ENCODE data around the gene AKAP8L.
"Not testable (repeated sequence)": the region's sequence is repeated elsewhere in the genome, so short reads cannot be mapped to it uniquely, and the experiment has no call there.

Gene AKAP8L

DNA sequence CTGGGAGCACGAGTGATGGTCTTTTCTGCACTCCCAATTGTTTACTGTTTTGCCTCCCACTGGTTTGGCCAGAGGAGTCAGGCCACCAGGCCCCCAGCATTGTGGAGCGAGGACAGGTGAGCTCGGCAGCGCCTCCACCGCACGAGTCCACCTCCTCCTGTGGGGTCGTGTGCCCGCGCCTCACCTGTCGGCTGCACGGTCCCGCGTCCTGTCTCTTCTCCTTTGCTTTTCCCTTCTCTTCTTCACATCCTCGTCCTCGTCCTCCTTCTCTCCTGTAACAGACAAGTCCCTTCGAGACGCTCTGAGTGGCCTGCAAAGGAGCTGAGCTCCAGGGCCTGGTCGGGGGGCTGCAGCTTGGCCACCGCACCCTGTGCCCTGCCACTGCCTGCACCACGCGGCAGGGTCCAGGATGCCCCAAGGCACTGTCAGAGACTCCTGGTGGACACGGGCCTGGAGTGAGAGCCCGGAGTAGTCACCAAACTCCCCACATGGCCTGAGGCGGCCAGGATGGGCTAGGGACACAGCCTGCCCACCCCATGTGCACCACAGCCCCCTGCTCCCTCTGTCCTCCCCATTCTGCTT, 50.6 kb downstream of the AKAP8L start:
- Histone ChIP-seq H3K4me1 (ENCODE audit: control insufficient read depth, insufficient read depth, low read length) (no peaks in the 10 kb centered on the region), H3K9me3 (ENCODE audit: control insufficient read depth, insufficient read depth, low read length) (no peaks in the 10 kb centered on the region), H3K36me3 (ENCODE audit: control insufficient read depth, insufficient read depth, low read length) (peaks cover 59% of the 10 kb centered on the region), H3K4me3 (ENCODE audit: low read depth, low read length) (no peak overlapping the region), H3K9ac (ENCODE audit: low read depth, low read length) (no peak overlapping the region), H3K27me3 (ENCODE audit: control insufficient read depth, insufficient read depth, low read length) (no peaks in the 10 kb centered on the region)

DNA sequence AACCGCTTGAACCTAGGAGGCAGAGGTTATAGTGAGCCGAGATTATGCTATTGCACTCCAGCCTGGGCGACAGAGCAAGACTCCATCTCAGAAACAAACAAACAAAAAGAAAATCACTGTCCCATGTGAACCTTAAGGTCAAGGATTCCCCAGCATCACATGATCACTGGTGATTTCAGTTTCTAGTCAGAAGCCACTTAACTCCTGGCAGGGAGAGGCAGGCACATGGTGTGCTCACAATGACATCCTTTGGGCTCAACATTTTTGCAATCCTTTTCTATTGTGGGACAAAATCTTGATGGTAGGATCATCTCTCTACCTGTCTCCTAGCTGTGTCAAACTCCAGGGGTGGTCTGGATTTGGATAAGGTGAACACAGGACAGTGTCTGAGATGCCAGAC, 51.3 kb downstream of the AKAP8L start:
- Histone ChIP-seq H3K9me3 (ENCODE audit: control insufficient read depth, insufficient read depth, low read length) (no peaks in the 10 kb centered on the region), H3K4me1 (ENCODE audit: control insufficient read depth, insufficient read depth, low read length) (no peaks in the 10 kb centered on the region), H3K4me3 (ENCODE audit: low read depth, low read length) (no peak overlapping the region), H3K27me3 (ENCODE audit: control insufficient read depth, insufficient read depth, low read length) (no peaks in the 10 kb centered on the region), H3K36me3 (ENCODE audit: control insufficient read depth, insufficient read depth, low read length) (peaks cover 59% of the 10 kb centered on the region), H3K9ac (ENCODE audit: low read depth, low read length) (no peak overlapping the region)

DNA sequence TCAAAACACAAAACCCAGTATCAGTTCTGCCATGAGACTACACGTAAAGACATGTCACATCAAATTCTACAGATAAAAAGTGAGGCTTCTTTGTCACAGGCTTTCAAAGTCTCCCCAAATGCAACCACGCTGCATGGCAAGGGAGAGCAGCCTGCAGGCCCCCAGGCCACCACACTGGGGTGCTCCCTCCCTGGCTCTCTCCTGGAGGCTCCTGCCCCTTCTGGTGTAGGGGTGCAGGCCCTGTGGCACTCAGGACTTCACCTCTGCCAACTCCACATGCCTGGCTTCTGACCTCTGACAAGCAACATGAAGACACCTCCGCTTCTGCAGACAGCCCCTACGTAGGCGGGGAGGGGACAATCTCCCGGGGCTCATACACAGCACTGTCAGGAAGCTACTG, 53.5 kb downstream of the AKAP8L start:
- Histone ChIP-seq H3K4me3 (ENCODE audit: low read depth, low read length) (no peak overlapping the region), H3K27me3 (ENCODE audit: control insufficient read depth, insufficient read depth, low read length) (no peaks in the 10 kb centered on the region), H3K36me3 (ENCODE audit: control insufficient read depth, insufficient read depth, low read length) (peaks cover 63% of the 10 kb centered on the region), H3K9ac (ENCODE audit: low read depth, low read length) (no peak overlapping the region), H3K9me3 (ENCODE audit: control insufficient read depth, insufficient read depth, low read length) (no peaks in the 10 kb centered on the region), H3K4me1 (ENCODE audit: control insufficient read depth, insufficient read depth, low read length) (no peaks in the 10 kb centered on the region)

DNA sequence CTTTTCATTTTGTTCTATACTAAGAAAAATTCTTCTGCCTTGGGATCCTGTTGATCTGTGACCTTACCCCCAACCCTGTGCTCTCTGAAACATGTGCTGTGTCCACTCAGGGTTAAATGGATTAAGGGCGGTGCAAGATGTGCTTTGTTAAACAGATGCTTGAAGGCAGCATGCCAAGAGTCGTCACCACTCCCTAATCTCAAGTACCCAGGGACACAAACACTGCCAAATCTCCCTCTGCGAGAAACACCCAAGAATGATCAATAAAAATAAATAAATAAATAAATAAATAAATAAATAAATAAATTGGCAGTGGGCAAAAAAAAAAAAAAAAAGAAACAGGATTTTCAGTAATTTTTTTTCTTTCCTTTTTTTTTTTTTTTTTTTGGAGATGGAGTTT, 55.0 kb downstream of the AKAP8L start:
- H3K36me3 ChIP-seq (ENCODE audit: control insufficient read depth, insufficient read depth, low read length) = peaks cover 61% of the 10 kb centered on the region
- not testable (repeated sequence) for H3K4me1 ChIP-seq (ENCODE audit: control insufficient read depth, insufficient read depth, low read length); H3K4me3 ChIP-seq (ENCODE audit: low read depth, low read length); H3K27me3 ChIP-seq (ENCODE audit: control insufficient read depth, insufficient read depth, low read length); H3K9me3 ChIP-seq (ENCODE audit: control insufficient read depth, insufficient read depth, low read length); H3K9ac ChIP-seq (ENCODE audit: low read depth, low read length)

DNA sequence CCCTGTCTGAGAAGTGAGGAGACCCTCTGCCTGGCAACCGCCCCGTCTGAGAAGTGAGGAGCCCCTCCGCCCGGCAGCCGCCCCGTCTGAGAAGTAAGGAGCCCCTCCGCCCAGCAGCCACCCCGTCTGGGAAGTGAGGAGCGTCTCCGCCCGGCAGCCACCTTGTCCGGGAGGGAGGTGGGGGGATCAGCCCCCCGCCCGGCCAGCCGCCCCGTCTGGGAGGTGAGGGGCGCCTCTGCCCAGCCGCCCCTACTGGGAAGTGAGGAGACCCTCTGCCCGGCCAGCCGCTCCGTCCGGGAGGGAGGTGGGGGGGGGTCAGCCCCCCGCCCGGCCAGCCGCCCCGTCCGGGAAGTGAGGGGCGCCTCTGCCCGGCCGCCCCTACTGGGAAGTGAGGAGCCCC, 55.7 kb downstream of the AKAP8L start:
- H3K9me3 ChIP-seq (ENCODE audit: control insufficient read depth, insufficient read depth, low read length); H3K9ac ChIP-seq (ENCODE audit: low read depth, low read length); H3K4me3 ChIP-seq (ENCODE audit: low read depth, low read length); H3K4me1 ChIP-seq (ENCODE audit: control insufficient read depth, insufficient read depth, low read length); H3K27me3 ChIP-seq (ENCODE audit: control insufficient read depth, insufficient read depth, low read length): not testable (repeated sequence)
- peaks cover 61% of the 10 kb centered on the region for H3K36me3 ChIP-seq (ENCODE audit: control insufficient read depth, insufficient read depth, low read length)

DNA sequence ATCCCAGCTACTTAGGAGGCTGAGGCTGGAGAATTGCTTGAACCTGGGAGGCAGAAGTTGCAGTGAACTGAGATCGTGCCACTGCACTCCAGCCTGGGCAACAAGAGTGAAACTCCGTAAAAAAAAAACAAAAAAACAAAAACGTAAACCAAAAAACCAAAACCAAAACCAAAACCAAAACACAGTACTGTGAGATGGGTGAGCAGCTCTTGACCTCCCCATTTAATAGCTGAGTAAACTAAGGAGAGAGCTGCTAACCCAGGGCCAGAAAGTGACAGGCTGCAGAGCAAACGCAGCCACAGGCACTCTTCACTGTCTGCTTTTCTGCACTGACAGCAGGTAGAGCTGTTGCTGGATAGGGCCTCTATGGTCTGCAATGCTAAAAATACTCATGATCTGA, 58.8 kb downstream of the AKAP8L start:
- not testable (repeated sequence) for H3K9ac ChIP-seq (ENCODE audit: low read depth, low read length); H3K4me3 ChIP-seq (ENCODE audit: low read depth, low read length); H3K4me1 ChIP-seq (ENCODE audit: control insufficient read depth, insufficient read depth, low read length); H3K9me3 ChIP-seq (ENCODE audit: control insufficient read depth, insufficient read depth, low read length); H3K27me3 ChIP-seq (ENCODE audit: control insufficient read depth, insufficient read depth, low read length)
- H3K36me3 ChIP-seq (ENCODE audit: control insufficient read depth, insufficient read depth, low read length) = peaks cover 50% of the 10 kb centered on the region

DNA sequence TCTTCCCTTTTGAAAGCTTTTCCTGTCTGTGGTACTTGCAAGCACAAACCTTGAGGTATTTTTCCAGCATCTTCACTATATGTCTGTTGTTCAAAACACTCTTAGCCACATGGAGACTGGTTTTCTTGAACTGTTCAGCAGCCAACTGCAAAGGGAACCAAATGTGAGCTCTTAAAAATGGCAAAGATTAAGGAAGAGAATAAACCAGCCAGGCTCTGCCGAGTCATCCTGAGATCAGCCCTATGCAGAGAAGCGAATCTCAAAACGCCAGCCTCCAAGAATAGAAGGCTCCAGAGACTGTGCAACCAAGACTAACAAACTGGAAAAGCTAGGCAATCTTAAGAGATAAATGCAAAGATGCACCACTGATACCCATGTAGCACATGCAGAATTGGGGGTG, 59.9 kb downstream of the AKAP8L start:
- no peak overlapping the region for H3K9ac ChIP-seq (ENCODE audit: low read depth, low read length)
- H3K9me3 ChIP-seq (ENCODE audit: control insufficient read depth, insufficient read depth, low read length) = no peaks in the 10 kb centered on the region
- H3K4me3 ChIP-seq (ENCODE audit: low read depth, low read length) = no peak overlapping the region
- no peaks in the 10 kb centered on the region for H3K4me1 ChIP-seq (ENCODE audit: control insufficient read depth, insufficient read depth, low read length)
- H3K27me3 ChIP-seq (ENCODE audit: control insufficient read depth, insufficient read depth, low read length) = no peaks in the 10 kb centered on the region
- peaks cover 51% of the 10 kb centered on the region for H3K36me3 ChIP-seq (ENCODE audit: control insufficient read depth, insufficient read depth, low read length)

DNA sequence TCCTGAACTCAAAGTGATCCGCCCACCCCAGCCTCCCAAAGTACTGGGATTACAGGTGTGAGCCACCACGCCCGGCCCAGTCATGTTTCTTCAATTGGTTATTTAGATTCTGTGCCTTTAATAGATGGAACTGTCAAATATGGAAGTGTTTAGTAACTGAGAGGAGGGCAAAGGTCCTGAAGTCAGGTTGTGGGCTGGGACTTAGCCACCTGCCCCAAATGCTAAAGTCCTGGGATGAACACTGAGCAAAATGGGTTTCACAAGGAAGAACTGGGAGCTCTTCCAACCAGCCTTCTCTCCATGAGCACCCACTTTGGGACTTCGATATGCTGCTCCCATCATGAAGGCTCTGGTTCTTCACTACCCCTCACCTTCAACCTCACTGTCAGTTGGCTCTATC, 60.9 kb downstream of the AKAP8L start:
- H3K36me3 ChIP-seq (ENCODE audit: control insufficient read depth, insufficient read depth, low read length) = peaks cover 51% of the 10 kb centered on the region

DNA sequence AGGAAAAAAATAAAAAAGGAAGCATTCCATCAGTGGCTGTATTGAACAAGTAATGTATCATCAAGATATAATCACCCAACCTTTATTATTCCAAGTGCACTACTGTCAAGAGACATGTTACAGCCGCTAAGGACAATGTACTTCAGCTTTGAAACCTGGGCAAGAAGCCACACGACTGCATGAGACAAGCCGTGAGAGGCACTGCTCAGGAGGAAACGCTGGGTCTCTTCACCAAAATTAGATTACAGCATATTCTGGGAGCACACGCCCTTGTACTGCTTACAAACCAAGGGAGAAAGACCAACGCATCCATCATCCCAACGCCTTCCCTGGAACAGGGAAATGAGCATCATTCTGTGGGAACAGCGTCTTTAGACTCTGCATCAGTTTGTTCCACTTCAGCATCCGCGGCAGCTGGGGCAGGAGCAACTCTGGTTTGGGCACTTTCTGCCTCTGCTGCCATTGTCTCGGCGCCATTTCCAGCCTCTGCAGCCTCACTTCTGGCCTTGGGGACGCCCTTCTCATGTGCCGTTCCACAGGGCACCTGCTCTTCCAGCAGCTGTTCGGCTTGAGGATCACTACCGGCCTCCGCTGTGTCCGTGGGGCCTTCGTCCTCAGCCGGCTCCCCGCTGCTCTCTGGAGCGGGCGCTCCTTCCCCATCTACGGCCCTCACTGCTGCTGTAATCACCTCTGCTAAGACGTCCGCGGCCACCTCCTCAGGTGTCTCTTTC, 64.1 kb downstream of the AKAP8L start:
- Histone ChIP-seq H3K9ac (ENCODE audit: low read depth, low read length) (no peak overlapping the region), H3K4me1 (ENCODE audit: control insufficient read depth, insufficient read depth, low read length) (no peaks in the 10 kb centered on the region), H3K9me3 (ENCODE audit: control insufficient read depth, insufficient read depth, low read length) (no peaks in the 10 kb centered on the region), H3K27me3 (ENCODE audit: control insufficient read depth, insufficient read depth, low read length) (no peaks in the 10 kb centered on the region), H3K4me3 (ENCODE audit: low read depth, low read length) (no peak overlapping the region), H3K36me3 (ENCODE audit: control insufficient read depth, insufficient read depth, low read length) (peaks cover 30% of the 10 kb centered on the region)

More for the DNA sequence above, 60.9 kb downstream of the AKAP8L start:
- no peak overlapping the region for H3K4me3 ChIP-seq (ENCODE audit: low read depth, low read length)
- no peak overlapping the region for H3K9ac ChIP-seq (ENCODE audit: low read depth, low read length)
- H3K27me3 ChIP-seq (ENCODE audit: control insufficient read depth, insufficient read depth, low read length) = no peaks in the 10 kb centered on the region
- no peaks in the 10 kb centered on the region for H3K9me3 ChIP-seq (ENCODE audit: control insufficient read depth, insufficient read depth, low read length)
- H3K4me1 ChIP-seq (ENCODE audit: control insufficient read depth, insufficient read depth, low read length) = no peaks in the 10 kb centered on the region

DNA sequence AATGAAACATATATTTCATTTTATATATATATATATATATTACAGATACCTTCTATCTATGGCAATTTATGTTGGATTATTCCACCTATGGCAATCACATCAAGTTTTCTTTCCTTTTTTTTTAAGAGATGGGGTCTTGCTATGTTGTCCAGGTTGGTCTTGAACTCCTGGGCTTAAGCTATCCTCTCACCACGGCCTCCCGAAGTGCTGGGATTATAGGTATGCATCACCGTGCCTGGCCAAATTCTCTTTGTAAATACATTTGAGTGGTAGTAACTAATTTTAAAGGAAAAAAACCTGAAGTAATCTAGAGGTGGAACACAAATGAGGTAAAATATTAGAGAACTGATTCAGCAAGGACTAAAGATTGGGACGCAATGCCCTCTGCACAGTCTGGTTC, 64.9 kb downstream of the AKAP8L start:
- no peaks in the 10 kb centered on the region for H3K9me3 ChIP-seq (ENCODE audit: control insufficient read depth, insufficient read depth, low read length)
- no peaks in the 10 kb centered on the region for H3K27me3 ChIP-seq (ENCODE audit: control insufficient read depth, insufficient read depth, low read length)
- H3K4me1 ChIP-seq (ENCODE audit: control insufficient read depth, insufficient read depth, low read length) = no peaks in the 10 kb centered on the region
- peaks cover 22% of the 10 kb centered on the region for H3K36me3 ChIP-seq (ENCODE audit: control insufficient read depth, insufficient read depth, low read length)
- H3K9ac ChIP-seq (ENCODE audit: low read depth, low read length) = no peak overlapping the region
- no peak overlapping the region for H3K4me3 ChIP-seq (ENCODE audit: low read depth, low read length)

DNA sequence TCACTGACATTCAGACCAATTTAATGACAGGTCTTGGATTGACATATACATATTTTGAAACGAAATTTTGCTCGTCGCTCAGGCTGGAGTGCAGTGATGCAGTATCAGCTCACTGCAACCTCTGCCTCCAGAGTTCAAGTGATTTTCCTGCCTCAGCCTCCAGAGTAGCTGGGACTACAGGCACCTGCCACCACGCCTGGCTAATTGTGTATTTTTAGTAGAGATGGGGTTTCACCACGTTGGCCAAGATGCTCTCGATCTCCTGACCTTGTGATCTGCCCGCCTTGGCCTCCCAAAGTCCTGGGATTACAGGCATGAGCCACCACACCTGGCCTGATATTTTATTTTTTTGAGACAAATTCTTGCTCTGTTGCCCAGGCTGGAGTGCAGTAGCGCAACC, 66.3 kb downstream of the AKAP8L start:
- H3K36me3 ChIP-seq (ENCODE audit: control insufficient read depth, insufficient read depth, low read length); H3K27me3 ChIP-seq (ENCODE audit: control insufficient read depth, insufficient read depth, low read length); H3K9ac ChIP-seq (ENCODE audit: low read depth, low read length); H3K9me3 ChIP-seq (ENCODE audit: control insufficient read depth, insufficient read depth, low read length); H3K4me3 ChIP-seq (ENCODE audit: low read depth, low read length); H3K4me1 ChIP-seq (ENCODE audit: control insufficient read depth, insufficient read depth, low read length): not testable (repeated sequence)

DNA sequence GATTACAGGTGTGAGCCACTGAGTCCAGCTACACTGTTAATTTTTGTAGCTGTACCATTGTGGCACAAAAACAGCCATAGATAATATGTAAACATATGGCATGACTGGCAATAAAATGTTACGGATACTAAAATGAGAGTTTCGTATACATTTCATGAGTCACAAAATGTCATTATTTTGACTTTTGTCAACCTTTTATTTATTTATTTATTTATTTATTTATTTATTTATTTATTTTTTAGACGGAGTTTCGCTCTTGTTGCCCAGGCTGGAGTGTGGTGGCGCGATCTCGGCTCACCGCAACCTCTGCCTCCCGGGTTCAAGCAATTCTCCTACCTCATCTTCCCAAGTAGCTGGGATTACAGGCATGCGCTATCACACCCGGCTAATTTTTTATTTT, 77.5 kb downstream of the AKAP8L start:
- H3K36me3 ChIP-seq (ENCODE audit: control insufficient read depth, insufficient read depth, low read length); H3K9me3 ChIP-seq (ENCODE audit: control insufficient read depth, insufficient read depth, low read length): not testable (repeated sequence)

More for the DNA sequence above, 77.5 kb downstream of the AKAP8L start:
- H3K4me3 ChIP-seq (ENCODE audit: low read depth, low read length); H3K27me3 ChIP-seq (ENCODE audit: control insufficient read depth, insufficient read depth, low read length); H3K9ac ChIP-seq (ENCODE audit: low read depth, low read length); H3K4me1 ChIP-seq (ENCODE audit: control insufficient read depth, insufficient read depth, low read length): not testable (repeated sequence)

Data from iPS-15b (cell line).